Adipocyte (in vitro differentiated cells): Measurements from ENCODE around the gene TCAIM.

Experiments used
- DNase-seq: peaks from one replicate; pipeline ENCODE4 v3.0.0-alpha.2; 2015; ENCODE audit warnings: low read depth
- H3K27me3 ChIP-seq: replicated peaks from 2 replicates; pipeline ENCODE4 v1.7.0; 2013; ENCODE audit warnings: mild to moderate bottlenecking, low read length, moderate library complexity; ENCODE audit not compliant: control insufficient read depth, insufficient read depth
- H3K36me3 ChIP-seq: 2 replicates; pipeline ENCODE4 v1.7.0; 2013; ENCODE audit warnings: low read length, mild to moderate bottlenecking, moderate library complexity; ENCODE audit not compliant: control insufficient read depth, insufficient read depth, severe bottlenecking
- H3K4me1 ChIP-seq: 2 replicates; pipeline ENCODE4 v1.7.0; 2013; ENCODE audit warnings: mild to moderate bottlenecking, low read length, moderate library complexity; ENCODE audit not compliant: control insufficient read depth, insufficient read depth
- H3K4me3 ChIP-seq: 2 replicates; pipeline ENCODE4 v1.7.0; 2013; ENCODE audit warnings: mild to moderate bottlenecking, low read length, moderate library complexity
- H3K9ac ChIP-seq: 2 replicates; pipeline ENCODE4 v1.7.0; 2013; ENCODE audit warnings: mild to moderate bottlenecking, low read length, moderate library complexity
- H3K9me3 ChIP-seq: 2 replicates; pipeline ENCODE4 v1.7.0; 2013; ENCODE audit warnings: mild to moderate bottlenecking, low read length, moderate library complexity; ENCODE audit not compliant: control insufficient read depth

The TCAIM gene

DNA sequence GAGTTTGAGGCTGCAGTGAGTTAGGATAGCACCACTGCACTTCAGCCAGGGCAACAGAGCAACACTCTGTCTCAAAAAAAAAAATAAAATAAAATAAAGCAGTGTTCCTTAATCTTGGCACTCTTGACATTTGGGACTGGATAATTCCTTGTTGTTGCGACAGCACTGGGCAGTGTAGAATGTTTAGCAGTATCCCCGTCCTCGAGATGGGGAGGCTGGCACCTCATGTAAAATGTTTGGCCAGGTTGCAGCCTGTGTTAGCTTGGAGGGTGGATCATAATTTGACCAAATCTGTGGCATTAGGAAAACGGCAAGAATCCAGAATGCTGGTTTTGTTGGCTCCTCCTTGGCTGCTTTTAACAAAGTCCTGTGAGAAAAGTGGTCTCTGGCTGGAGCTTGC lies 91.9 kb downstream of the TCAIM start:
- no peaks in the 10 kb centered on the region for H3K36me3 ChIP-seq
- no peaks in the 10 kb centered on the region for H3K27me3 ChIP-seq

GRCh38 chr3:44434834-44435510 lies 96.4 kb downstream of the TCAIM start:
- Histone ChIP-seq H3K4me1 (peaks cover 22% of the 10 kb centered on the region), H3K9ac (no peak overlapping the region), H3K4me3 (no peak overlapping the region), H3K36me3 (no peaks in the 10 kb centered on the region), H3K9me3 (no peaks in the 10 kb centered on the region), H3K27me3 (no peaks in the 10 kb centered on the region)
- DNase-seq = no peak

More for the DNA sequence above, 91.9 kb downstream of the TCAIM start:
- no peaks in the 10 kb centered on the region for H3K9me3 ChIP-seq
- DNase-seq = no peak
- no peak overlapping the region for H3K4me3 ChIP-seq
- H3K4me1 ChIP-seq = peaks cover 11% of the 10 kb centered on the region
- H3K9ac ChIP-seq = no peak overlapping the region

DNA sequence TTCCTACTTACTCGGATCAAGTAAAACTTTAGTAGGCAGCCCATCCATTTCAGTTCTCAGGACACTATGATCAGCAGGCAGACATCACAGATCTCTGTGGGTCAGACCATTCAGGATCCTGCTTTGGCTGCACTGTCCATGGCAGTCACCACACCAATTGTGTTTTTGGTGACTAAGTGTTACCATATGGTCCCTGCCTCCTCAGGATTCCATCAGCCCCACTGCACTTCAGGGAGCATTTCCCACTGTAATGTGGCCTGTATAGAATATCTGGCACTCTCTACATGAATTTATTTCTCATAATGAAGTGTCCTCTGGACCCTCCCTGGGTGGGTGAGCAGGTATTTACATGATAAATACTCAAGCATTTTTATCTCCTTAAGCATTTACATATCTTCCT lies 97.6 kb downstream of the TCAIM start:
- Histone ChIP-seq H3K4me3 (no peak overlapping the region), H3K4me1 (peaks cover 17% of the 10 kb centered on the region), H3K9ac (no peak overlapping the region)

DNA sequence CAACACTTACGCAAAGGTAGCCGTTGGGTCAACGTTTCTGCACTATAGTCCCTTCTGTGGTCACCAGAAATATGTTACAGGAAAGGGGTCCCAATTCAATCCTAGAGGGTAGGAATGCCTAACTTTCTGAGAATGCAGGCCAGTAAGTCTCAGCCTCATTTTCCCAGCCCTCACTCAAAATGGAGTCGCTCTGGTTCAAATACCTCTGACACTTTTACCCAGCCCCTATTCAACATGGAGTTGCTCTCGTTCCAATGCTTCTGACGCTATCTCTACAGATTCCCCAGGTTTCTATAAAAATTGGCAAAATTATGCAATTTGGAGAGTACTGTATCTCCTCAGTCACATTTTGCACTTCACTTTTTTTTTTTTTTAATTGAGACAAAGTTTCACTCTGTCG lies 99.2 kb downstream of the TCAIM start:
- Histone ChIP-seq H3K36me3 (no peaks in the 10 kb centered on the region), H3K27me3 (no peaks in the 10 kb centered on the region), H3K9ac (no peak overlapping the region), H3K4me1 (peaks cover 20% of the 10 kb centered on the region), H3K4me3 (no peak overlapping the region), H3K9me3 (no peaks in the 10 kb centered on the region)
- DNase-seq = no peak

More for the DNA sequence above, 97.6 kb downstream of the TCAIM start:
- no peak for DNase-seq
- Histone ChIP-seq H3K27me3 (no peaks in the 10 kb centered on the region), H3K9me3 (no peaks in the 10 kb centered on the region), H3K36me3 (no peaks in the 10 kb centered on the region)

DNA sequence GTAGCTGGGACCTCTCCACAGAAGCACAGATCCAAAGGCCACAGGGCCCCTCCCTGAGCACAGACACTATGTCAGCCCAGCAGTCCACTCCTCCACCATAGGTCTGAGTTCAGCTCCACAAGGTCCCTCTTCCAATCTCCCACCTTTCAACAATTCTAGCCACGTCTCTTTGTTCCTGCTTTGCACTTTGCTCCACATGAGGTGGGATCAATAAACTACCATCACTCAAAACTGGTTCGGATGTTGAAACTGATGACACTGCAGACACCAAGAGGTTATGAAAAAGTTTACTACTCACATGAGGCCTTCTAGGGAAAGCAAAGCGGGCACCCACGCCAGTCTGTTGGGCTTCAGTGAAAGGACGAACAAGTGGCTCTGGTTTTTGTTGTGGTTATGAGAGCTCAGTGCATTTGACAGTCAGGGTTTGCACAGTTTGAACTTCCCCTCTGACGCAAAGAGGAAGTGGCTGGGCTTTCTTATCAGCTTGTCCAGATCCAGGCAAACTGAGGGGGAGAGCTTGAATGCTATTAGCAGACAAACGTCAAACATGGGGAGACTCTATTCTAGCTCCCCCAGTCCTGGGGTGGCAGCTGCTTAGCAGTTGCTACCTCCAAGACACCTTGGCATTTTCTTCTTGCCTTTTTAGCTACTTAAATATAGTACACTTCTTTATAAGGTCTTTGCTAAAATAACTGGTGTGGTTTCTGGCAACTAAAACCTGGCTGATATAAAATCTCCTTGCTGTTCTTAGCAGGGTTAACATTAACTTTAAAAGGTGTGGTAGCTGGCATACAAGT lies 101.1 kb downstream of the TCAIM start:
- Histone ChIP-seq H3K27me3 (no peaks in the 10 kb centered on the region), H3K4me3 (peak overlapping the region; percentile 75), H3K9me3 (no peaks in the 10 kb centered on the region), H3K9ac (peak overlapping the region; percentile 78), H3K4me1 (peaks cover 20% of the 10 kb centered on the region), H3K36me3 (peaks cover 6% of the 10 kb centered on the region)
- peak; percentile 38 for DNase-seq

DNA sequence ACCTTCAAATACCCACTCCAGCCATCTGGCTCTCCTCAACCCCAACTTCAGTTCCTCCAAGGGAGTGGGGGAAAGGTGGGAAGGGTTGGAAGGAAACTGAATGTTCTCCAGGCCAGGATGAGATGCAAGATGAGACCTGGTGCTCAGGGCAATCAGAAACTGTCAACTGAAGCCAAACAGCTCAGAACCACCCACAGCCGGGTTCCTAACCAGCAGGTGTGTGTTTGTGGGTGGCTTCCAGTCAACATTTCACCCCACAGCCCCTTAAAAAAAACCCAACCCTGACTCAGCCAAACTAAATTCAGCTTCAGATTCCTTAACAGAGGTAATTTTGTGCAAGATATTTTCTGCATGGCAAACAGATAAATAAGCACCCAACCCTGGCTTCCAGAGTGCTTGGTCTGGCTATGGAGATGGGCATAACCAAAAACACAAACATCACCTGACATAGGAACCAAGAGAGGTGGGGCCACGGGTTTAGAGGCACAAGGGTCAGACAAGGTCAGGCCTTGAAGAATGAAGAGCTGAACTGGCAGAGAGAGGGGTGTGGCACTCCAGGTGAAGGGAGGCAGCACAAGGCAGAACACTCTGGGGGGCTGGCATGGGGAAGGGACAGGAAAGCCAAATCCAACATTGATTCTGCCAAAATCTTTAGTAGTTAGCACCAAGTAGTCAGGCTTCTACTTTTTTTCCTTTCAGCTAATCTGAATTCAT lies 104.2 kb downstream of the TCAIM start:
- Histone ChIP-seq H3K9me3 (peaks cover 13% of the 10 kb centered on the region), H3K4me3 (no peak overlapping the region), H3K4me1 (peaks cover 20% of the 10 kb centered on the region), H3K9ac (no peak overlapping the region), H3K27me3 (no peaks in the 10 kb centered on the region), H3K36me3 (peaks cover 33% of the 10 kb centered on the region)
- no peak for DNase-seq

GRCh38 chr3:44444437-44444836 lies 105.9 kb downstream of the TCAIM start:
- H3K9ac ChIP-seq = no peak overlapping the region
- DNase-seq = no peak
- peaks cover 23% of the 10 kb centered on the region for H3K9me3 ChIP-seq
- H3K4me1 ChIP-seq = peaks cover 15% of the 10 kb centered on the region
- H3K27me3 ChIP-seq = no peaks in the 10 kb centered on the region
- H3K36me3 ChIP-seq = peaks cover 50% of the 10 kb centered on the region
- no peak overlapping the region for H3K4me3 ChIP-seq

- H3K36me3 ChIP-seq = peaks cover 57% of the 10 kb centered on the region
- H3K27me3 ChIP-seq = no peaks in the 10 kb centered on the region
- no peak overlapping the region for H3K9ac ChIP-seq
- peaks cover 23% of the 10 kb centered on the region for H3K9me3 ChIP-seq
- H3K4me3 ChIP-seq = no peak overlapping the region
- DNase-seq = no peak
- peaks cover 8% of the 10 kb centered on the region for H3K4me1 ChIP-seq
These were observed 106.5 kb downstream of the TCAIM start for GRCh38 chr3:44444896-44445691.

- peaks cover 64% of the 10 kb centered on the region for H3K36me3 ChIP-seq
- H3K4me1 ChIP-seq = peaks cover 6% of the 10 kb centered on the region
- DNase-seq = no peak
- no peak overlapping the region for H3K4me3 ChIP-seq
- no peak overlapping the region for H3K9ac ChIP-seq
- H3K9me3 ChIP-seq = peaks cover 23% of the 10 kb centered on the region
- no peaks in the 10 kb centered on the region for H3K27me3 ChIP-seq
These were observed 107.2 kb downstream of the TCAIM start for GRCh38 chr3:44445786-44446185.

- Histone ChIP-seq H3K27me3 (no peaks in the 10 kb centered on the region), H3K4me1 (no peaks in the 10 kb centered on the region), H3K9ac (no peak overlapping the region), H3K4me3 (no peak overlapping the region), H3K36me3 (peaks cover 75% of the 10 kb centered on the region), H3K9me3 (peaks cover 23% of the 10 kb centered on the region)
- no peak for DNase-seq
These were observed 108.4 kb downstream of the TCAIM start for GRCh38 chr3:44446929-44447328.
